Measurements from ENCODE around the gene SPR.

Gene SPR

DNA sequence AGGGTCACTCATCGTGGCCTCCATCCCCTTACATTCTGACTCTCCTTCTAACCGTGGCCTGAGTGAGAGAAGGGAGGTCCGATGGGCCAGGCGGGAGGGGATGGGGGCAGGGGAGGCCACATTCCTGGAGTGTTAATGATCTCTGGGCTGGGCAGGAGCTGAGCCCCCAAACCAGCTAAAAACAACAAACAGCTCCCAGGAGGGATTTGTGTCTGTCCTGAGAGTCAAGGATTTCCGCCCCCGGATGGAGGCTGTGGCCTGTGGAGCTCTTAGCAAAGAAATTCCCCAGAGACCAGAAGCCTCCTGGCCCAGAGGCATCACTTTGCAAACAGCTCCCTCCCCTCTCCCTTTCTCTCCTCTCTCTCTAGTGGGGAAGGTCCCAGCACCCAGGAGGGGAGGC is 53.6 kb downstream of the SPR start:
- H2AFZ ChIP-seq (ENCODE audit: low read depth, low read length), result no peak overlapping the region
- no peaks in the 10 kb centered on the region for H3K27me3 ChIP-seq (ENCODE audit: insufficient read depth, low read length, poor library complexity)
- H3K4me2 ChIP-seq (ENCODE audit: insufficient read depth, low read length), result no peak overlapping the region
- H3K27ac ChIP-seq (ENCODE audit: low read length), result no peak overlapping the region
- H3K9me3 ChIP-seq (ENCODE audit: insufficient read depth, low read length, severe bottlenecking), result no peaks in the 10 kb centered on the region
- no peak overlapping the region for H3K9ac ChIP-seq (ENCODE audit: low read depth, low read length)
- TF ChIP-seq, protein P1, sequence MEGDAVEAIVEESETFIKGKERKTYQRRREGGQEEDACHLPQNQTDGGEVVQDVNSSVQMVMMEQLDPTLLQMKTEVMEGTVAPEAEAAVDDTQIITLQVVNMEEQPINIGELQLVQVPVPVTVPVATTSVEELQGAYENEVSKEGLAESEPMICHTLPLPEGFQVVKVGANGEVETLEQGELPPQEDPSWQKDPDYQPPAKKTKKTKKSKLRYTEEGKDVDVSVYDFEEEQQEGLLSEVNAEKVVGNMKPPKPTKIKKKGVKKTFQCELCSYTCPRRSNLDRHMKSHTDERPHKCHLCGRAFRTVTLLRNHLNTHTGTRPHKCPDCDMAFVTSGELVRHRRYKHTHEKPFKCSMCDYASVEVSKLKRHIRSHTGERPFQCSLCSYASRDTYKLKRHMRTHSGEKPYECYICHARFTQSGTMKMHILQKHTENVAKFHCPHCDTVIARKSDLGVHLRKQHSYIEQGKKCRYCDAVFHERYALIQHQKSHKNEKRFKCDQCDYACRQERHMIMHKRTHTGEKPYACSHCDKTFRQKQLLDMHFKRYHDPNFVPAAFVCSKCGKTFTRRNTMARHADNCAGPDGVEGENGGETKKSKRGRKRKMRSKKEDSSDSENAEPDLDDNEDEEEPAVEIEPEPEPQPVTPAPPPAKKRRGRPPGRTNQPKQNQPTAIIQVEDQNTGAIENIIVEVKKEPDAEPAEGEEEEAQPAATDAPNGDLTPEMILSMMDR (IDR thresholded peaks at IDR 0.05; ENCODE audit: borderline replicate concordance, extremely low read depth, low read length, poor library complexity, severe bottlenecking), result no peak
- TF ChIP-seq EZH2 (IDR thresholded peaks at IDR 0.05; ENCODE audit: borderline replicate concordance, low read depth, low read length, severe bottlenecking), result no peak
- H3K79me2 ChIP-seq (ENCODE audit: insufficient read depth, low read length), result no peaks in the 10 kb centered on the region
- H3K4me1 ChIP-seq (ENCODE audit: insufficient read depth, low read length), result no peaks in the 10 kb centered on the region
- no peak for ATAC-seq (ENCODE audit: insufficient read depth, low read depth)
- peaks cover 3% of the 10 kb centered on the region for H4K20me1 ChIP-seq (ENCODE audit: insufficient read depth, low read length)
- no peak overlapping the region for H3K4me3 ChIP-seq (ENCODE audit: low read depth in 1 of 2, low read length in 2 of 2)
- no peak for DNase-seq
- H3K36me3 ChIP-seq (ENCODE audit: insufficient read depth, low read length), result no peaks in the 10 kb centered on the region
